GM18861 (cell line): ENCODE data around the gene NCF2.

ENCODE experiments used
- ATAC-seq: cut with Tn5 transposase; IDR thresholded peaks from one replicate; pipeline ENCODE4 v1.9.1; 2021; ENCODE audit not compliant: unreplicated experiment

Gene NCF2

GRCh38 chr1:183586455-183586854 is 3.8 kb downstream of the NCF2 start:
- ATAC-seq, result no peak

- ATAC-seq, result no peak
Measured at GRCh38 chr1:183585038-183585437, 5.2 kb downstream of the NCF2 start.

- no peak for ATAC-seq
Measured at GRCh38 chr1:183584147-183584546, 6.1 kb downstream of the NCF2 start.

DNA sequence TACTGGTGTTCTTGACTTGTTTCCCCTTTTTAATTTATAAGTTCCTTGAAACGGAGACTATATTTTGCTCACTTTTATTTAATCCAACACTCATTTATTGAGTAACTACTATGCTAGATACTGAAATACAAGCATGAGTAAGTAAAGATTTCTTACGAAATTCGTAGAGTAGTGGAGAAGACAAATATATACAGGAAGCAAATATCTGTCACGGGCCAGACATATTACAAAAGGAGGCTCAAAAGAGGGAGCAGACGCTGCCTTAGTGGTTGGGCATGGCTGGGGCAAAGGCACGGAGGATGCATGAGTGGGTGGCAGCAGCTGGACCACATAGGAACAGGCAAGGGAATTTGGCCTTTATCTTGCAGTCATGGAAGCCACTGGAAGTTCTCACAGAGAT is 6.8 kb downstream of the NCF2 start:
- no peak for ATAC-seq

- ATAC-seq, result no peak
Measured at GRCh38 chr1:183582021-183582713, 8.1 kb downstream of the NCF2 start.

DNA sequence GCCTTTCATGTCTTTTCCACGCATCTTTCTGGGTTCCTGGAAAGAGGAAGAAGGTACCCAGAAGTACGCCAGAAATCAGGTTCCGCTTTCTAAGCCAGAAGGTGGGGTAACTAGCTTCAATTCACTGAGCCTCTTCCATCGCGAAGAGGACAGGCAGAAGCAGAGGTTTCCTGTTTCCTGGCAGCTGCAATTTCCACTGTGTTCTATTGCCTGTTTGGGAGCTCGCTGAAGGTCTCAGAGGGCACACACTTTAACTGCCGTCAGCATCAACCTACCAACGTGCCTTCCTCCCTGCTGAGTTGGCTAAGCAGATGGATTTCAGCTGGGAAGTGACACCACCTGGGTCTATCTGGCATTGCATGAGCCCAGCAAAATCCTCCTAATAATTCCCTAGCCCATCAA is 10.0 kb downstream of the NCF2 start:
- no peak for ATAC-seq

- no peak for ATAC-seq
Measured at GRCh38 chr1:183578856-183579255, 11.4 kb downstream of the NCF2 start.

DNA sequence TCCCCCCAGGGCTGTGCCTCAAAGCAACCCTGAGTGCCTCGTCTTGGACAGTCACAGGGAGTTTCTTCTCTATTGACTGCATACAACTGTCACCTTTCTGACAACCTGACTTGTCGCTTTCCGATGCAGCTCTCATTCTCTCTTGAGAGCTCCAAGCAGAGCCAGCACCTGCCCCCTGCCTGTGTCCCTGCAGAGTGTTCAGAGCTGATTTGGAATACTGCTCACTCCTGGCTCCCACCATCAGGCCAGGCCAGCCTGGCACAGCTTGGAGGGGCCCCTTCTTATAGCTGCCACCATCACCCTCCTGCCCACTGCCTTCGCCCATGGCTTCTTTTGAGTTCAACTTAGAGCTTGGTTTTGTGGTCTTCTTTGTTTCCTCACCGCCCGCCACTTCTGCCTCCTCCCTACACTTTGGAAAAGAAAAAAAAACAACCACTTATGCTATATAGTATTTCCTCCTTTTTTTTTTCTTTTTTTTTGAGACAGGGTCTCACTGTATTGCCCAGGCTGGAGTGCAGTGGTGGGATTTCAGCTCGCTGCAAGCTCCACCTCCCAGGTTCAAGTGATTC is 12.3 kb downstream of the NCF2 start:
- ATAC-seq, result no peak

DNA sequence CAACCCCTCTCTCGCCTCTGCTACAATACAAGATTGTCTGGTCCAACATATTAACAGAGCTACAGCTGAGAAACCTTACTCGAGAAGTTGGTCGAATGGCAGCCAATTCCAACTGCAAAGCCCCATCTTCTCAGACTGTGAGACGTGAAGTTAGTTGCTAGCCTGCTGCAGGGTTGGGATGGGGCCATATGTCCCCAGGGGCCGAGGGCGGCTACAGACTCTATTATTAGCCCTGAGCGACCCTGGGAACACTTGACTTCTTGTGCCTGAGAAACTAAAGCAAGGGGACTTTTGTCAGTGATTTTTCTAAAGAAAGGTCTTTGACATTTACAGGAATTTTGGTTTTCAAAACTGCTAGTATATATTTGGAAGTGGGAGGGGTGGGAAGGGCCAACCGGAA is 13.7 kb downstream of the NCF2 start:
- ATAC-seq, result no peak

DNA sequence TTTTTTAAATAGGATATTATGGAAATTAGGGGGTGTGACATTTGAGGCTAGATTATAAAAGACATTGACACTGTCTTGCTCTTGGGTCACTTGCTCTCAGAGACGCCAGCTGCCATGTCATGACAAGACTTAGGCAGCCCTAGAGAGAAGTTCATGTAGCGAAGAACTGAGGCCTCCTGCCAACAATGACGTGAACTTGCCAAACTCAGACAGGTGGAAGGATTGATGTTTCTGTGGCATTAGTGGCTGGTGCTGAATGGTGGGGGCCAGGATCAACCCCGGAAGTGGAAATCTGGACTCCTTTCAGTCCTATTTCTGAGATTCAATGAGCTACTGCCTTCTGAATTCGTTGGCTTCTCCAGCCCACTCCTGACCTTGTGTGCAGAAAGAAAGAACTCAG is 14.7 kb downstream of the NCF2 start:
- ATAC-seq, result no peak

- no peak for ATAC-seq
Measured at GRCh38 chr1:183572721-183573120, 17.5 kb downstream of the NCF2 start.

GRCh38 chr1:183571678-183572268 is 18.5 kb downstream of the NCF2 start:
- no peak for ATAC-seq

- no peak for ATAC-seq
Measured at GRCh38 chr1:183570451-183570850, 19.8 kb downstream of the NCF2 start.

DNA sequence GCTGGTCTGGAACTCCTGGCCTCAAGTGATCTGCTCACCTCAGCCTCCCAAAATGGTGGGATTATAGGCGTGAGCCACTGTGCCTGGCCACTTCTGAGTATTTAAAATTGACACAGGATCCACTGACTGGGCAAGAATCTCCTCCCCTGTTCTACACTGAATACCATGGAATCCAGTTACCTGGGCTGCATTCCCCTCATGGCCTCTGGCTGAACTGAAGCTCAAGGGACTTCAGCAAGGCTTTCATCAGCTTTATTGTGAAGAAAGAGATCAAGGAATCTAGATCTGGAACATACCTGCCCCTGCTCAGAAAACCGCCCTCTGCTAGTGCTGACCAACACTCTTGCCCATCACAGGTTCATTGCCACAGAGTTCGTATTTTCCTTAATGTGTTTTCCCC is 20.5 kb downstream of the NCF2 start:
- ATAC-seq, result no peak

- ATAC-seq, result no peak
Measured at GRCh38 chr1:183569141-183569540, 21.1 kb downstream of the NCF2 start.

DNA sequence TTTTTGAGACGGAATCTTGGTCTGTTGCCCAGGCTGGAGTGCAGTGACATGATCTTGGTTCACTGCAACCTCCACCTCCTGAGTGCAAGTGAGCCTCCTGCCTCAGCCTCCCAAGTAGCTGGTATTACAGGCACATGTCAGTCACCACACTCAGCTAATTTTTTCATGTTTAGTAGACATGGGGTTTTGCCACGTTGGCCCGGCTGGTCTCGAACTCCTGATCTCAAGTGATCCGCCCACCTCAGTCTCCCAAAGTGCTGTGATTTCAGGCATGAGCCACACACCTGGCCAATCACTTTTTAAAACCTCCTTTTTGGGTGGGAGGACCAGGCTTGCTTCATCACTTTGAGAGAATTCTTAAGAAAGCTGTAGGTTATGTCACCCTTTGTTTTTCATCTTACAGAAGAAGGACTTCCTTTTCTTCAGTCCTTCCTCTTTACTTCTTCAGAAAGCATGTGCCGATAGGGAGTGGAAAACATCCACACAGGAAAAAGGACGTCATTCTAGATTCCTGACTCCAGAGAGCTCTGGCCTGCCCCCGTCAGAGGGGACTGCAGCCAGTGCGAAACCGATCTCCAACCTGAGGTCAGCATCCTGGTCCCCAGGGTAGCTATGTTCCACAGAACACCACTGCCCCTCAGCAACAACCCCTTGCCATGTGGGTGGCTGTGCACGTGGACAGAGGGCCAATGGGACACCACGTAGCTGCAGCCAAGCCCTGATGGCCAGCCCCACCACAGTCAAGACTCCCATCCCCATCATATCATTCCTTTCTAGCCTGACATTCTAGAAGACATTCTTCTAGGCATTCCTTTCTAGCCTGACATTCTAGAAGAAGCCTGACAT is 21.9 kb downstream of the NCF2 start:
- no peak for ATAC-seq

DNA sequence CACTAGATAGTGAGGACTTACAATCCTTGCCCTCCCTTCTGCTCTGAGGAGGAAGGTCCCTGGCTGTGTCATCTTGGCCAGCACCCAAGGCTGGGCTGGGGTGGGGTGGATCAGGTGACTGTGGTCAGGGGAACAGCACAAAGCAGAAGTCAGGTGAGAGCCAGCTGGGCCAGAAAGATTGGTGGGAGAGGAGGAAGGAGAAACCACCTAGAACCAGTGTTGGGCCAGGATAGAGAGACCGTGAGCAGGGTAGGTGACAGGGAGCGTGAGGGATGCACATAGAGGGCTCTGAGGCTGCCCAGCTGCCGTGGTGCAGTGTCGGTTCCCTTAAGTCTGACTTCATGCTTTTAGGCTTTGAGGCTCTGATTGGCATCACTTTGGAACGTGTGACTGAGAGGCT is 22.7 kb downstream of the NCF2 start:
- peak; percentile 61 for ATAC-seq

DNA sequence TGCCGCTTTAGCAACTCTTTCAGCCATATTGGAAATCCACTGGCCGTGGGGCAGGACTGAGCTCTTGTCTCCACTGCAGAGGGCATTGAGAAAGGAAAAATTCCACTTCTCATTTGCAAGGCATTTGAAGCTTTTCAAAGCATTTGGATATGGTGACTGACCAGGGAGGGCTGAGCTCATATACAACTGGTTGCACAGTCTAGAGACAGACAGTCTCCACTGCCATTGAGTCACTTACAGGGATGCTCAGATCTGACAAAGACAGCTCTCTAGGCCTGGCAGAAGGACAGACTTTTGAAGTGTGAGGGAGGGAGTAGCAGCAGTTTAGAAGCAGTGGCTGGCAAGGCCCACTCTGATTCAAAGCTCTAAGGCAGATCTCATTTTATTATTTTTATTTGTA is 24.2 kb downstream of the NCF2 start:
- no peak for ATAC-seq

GRCh38 chr1:183565261-183565660 is 25.0 kb downstream of the NCF2 start:
- no peak for ATAC-seq

DNA sequence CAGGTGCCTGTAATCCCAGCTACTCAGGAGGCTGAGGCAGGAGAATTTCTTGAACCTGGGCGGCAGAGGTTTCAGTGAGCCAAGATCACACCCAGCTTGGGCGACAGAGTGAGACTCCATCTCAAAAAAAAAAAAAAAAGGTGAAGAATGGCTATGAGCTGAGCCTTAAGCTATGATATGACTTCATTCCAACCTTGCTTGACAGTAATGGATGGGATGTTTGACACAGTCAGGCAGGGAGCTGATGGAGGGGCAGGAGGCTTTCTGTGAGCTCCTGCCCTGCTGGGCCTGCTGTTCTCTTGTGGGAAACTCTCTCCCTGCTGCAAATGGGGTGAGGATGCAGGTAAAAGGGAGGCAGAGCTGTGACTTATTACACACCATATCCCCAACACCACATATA is 27.6 kb downstream of the NCF2 start:
- ATAC-seq, result no peak

DNA sequence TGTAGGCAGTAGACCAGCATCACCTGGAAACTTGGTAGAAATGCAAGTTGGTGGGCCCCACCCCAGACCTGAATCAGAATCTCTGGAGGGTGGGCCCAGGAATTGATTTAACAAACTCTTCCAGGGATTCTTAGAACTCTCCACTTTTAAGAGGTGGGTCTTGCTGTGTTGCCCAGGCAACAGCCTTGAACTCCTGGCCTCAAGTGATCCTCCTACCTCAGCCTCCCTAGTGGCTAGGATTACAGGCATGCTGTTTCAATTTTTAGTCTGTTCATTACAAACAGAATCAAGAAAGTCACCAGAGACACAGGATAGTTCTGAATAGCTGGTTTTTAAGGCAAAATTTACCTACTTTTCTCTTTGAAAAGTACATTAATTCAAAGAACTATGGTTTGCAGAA is 31.2 kb downstream of the NCF2 start:
- no peak for ATAC-seq

DNA sequence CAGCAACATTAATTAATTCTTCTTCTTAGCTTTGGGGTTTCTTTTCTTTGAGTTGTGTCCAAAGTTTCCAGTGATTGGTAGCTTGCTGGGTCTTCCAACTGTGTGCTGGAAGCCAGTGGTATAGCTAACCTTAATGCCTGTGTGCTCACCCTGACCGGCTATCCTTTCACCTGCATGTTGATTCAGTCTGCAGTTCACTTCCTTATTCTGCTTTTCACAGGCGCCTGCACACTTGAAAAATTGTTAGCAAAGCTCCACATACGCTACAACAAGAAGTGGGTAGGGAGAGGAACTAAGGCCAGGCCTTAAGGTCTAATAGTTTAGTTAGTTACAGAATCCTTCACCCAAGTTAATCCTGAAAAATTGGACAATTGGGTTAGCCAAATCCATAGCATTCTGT is 35.7 kb downstream of the NCF2 start:
- no peak for ATAC-seq
